Spleen (tissue), 13 donors: Measurements from ENCODE around the gene FAM72D. TPM values are rescaled to one million over a fixed set of nuclear protein-coding genes. Genes with fewer than 3 reads are reported as not detected.
"Not testable (repeated sequence)": the region's sequence is repeated elsewhere in the genome, so short reads cannot be mapped to it uniquely, and the experiment has no call there.

Experiments
- DNase-seq: peaks from one replicate; pipeline ENCODE4 v3.0.0-alpha.2; 2020
- H3K27ac ChIP-seq, 8 donors: fragments of 200-600 bp; sonication (generic) in 7 of 8; 1 replicate in 4 of 8; 2 replicates in 4 of 8; pipeline versions ENCODE4 v1.5.0 to v1.8.0; 2016 to 2021; ENCODE audit warnings: inconsistent platforms in 4 of 8, mild to moderate bottlenecking in 4 of 8, moderate library complexity in 1 of 8
- H3K27me3 ChIP-seq, 7 donors: fragments of 200-600 bp; sonication (generic) in 6 of 7; replicated peaks in 1 of 7; 1 replicate in 4 of 7; 2 replicates in 3 of 7; pipeline versions ENCODE4 v1.5.0 to v1.8.0; 2016 to 2021; ENCODE audit warnings: inconsistent platforms in 3 of 7, mild to moderate bottlenecking in 1 of 7
- H3K36me3 ChIP-seq, 6 donors: fragments of 200-600 bp; sonication (generic) in 5 of 6; 1 replicate in 4 of 6; 2 replicates in 2 of 6; pipeline versions ENCODE4 v1.5.0 to v1.8.0; 2016 to 2021; ENCODE audit warnings: inconsistent platforms in 2 of 6
- H3K4me1 ChIP-seq, 6 donors: fragments of 200-600 bp; sonication (generic) in 5 of 6; 1 replicate in 3 of 6; 2 replicates in 3 of 6; pipeline versions ENCODE4 v1.5.0 to v1.8.0; 2016 to 2021; ENCODE audit warnings: inconsistent platforms in 3 of 6
- H3K4me3 ChIP-seq, 8 donors: fragments of 200-600 bp; sonication (generic) in 7 of 8; 1 replicate in 4 of 8; 2 replicates in 4 of 8; pipeline versions ENCODE4 v1.5.0 to v1.8.0; 2016 to 2021; ENCODE audit warnings: inconsistent platforms in 4 of 8, mild to moderate bottlenecking in 4 of 8, moderate library complexity in 2 of 8
- H3K9me3 ChIP-seq, 8 donors: fragments of 200-600 bp; sonication (generic) in 7 of 8; 1 replicate in 4 of 8; 2 replicates in 4 of 8; pipeline versions ENCODE4 v1.5.0 to v1.8.0; 2016 to 2021; ENCODE audit warnings: inconsistent platforms in 4 of 8
- WGBS, 5 donors: extraction: QIAGEN DNeasy Blood & Tissue Kit in 3 of 5; methylation state at CpG; one replicate each; pipeline versions ENCODE4 v1.1.5 to v1.1.7; 2013 to 2018; 5-methylcytosine and 5-hydroxymethylcytosine counted together
- intact Hi-C: fragments of 100-400 bp; cut with DNase I; formaldehyde crosslinking; loops from one replicate; pipeline ENCODE4 v1.15.0; 2023; ENCODE audit warnings: low total_unique reads
- long read RNA-seq, 2 donors: transcript quantifications; one replicate each; lab custom pipeline, GENCODE V29; 2026
- polyA plus RNA-seq, 3 donors: library from polyadenylated mRNA; stranded (reverse); fragments of 200-250 nt; gene quantifications; one replicate each; pipeline ENCODE4 v1.2.1, GENCODE V29; 2013
- total RNA-seq, 7 donors: library from RNA; depleted of rRNA in 3 of 7; stranded (reverse); fragments of >200 nt in 3 of 7; fragmentation: NEBNext Ultra II Directional in 4 of 7; extraction: Animal tissue kit (Norgen Biotek cat#: 25700) in 4 of 7; gene quantifications; one replicate each; pipeline versions ENCODE4 v1.1.0 to v1.2.1, GENCODE V29; 2016 to 2021
- donor health status: healthy with polysubstance abuse.
- donor health status: DM: no; HTN: no; CAD: no; lungs with moderate emphysema.
- donor health status: DM: no; HTN: no; CAD: no.
- donor health status: Bipolar disorder and iron deficiency.
- donor health status: healthy.
- donor health status: DM: no; HTN: no; CAD: no.
- donor health status: DM: yes; HTN: yes; CAD: no.

The FAM72D gene
- total RNA-seq (1 to 10 TPM in 3 of 7 donors, under 1 TPM in 3, not detected in 1; 0.49 to 1.9 (median 1.2) TPM), polyA plus RNA-seq (1 to 10 TPM in 2 of 3 donors, under 1 TPM in 1; 0.74 to 2.5 (median 1.8) TPM)
- long read RNA-seq, donor 1, result 0 reads
- long read RNA-seq, donor 2, partial matches to known transcripts, result 0 of 2 reads
- long read RNA-seq, donor 2, other reads (novel, unspliced or antisense), result 0 of 2 reads

DNA sequence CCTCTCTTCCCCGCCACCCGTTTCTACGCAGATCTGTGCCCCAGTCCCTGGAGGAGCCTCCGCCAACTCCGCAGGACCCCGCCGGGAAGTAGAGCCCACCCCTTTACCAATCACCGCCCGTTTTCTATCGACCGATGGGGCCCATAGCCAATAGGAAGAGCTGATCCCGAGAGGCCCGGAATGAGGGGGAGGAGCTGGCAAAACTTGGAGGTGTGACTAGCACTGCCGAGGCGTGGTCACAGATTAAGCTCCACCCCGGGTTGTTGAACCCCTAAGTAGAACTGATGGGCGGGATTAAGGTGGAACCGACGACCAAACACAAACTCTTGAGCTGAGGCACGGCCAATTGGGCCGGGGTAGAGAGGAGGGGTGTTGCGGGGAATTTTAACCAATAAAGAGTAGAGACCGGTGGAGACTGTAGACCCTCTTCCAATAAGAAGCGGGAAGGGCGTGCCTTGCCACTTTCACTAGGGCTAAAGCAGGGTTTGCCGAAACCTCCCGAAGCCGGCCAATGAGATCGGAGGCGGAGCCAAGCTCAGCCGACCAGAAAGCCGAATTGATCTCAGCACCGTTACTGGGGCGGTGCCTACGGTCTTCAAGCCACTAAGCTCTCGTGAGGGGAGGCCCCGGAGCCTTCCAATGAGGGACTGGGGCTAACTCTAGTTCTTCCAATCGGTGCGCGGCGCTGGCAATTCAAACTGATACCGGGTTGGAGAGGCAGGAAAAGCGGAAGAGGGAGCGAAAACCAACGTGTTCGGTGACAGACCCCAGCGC, at the start of gene FAM72D, which contains the start of gene SRGAP2B:
Gene FAM72D, plus strand, starts transcription at position 691 of the 774 bp plus-strand sequence. CDS start 874 bp downstream, outside the sequence.
Gene SRGAP2B, minus strand, starts transcription at position 45 of the 774 bp plus-strand sequence. CDS start 2,427 bp downstream, outside the sequence.
- DNase-seq, H3K27me3 ChIP-seq, intact Hi-C loops, H3K36me3 ChIP-seq, H3K9me3 ChIP-seq, H3K4me1 ChIP-seq: not testable (repeated sequence)
- peak within 1 kb of the TSS in 5 of 8 donors; percentile 64 to 81 (median 77) for H3K27ac ChIP-seq
- no CpG with 5 or more reads among the region's 47 CpGs for WGBS, 5 donors
- H3K4me3 ChIP-seq, result peak within 1 kb of the TSS in 7 of 8 donors; percentile 33 to 66 (median 47)

DNA sequence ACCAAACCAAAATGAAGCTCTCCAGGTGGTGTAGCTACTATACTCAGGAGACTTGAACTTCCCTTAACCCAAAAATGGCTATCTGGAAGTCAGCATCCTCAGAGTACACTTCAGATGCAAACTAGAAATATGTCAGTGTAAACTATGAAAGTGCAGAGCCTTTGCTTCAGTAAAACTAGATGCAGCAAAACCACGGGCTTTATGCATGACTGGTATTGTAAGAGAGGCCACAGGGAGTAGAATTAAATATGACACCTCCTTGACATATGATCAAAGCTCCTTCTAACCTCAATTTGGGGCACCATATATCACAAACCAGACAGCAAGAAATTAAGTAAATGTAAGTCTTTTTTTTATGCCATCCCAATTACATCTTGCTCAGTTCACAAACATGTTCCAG, 48.2 kb upstream of the FAM72D start:
- DNase-seq, H3K36me3 ChIP-seq, intact Hi-C loops, H3K4me1 ChIP-seq, H3K27me3 ChIP-seq, H3K27ac ChIP-seq, H3K9me3 ChIP-seq, H3K4me3 ChIP-seq: not testable (repeated sequence)
- no CpG with 5 or more reads among the region's 1 CpG for WGBS, 5 donors

DNA sequence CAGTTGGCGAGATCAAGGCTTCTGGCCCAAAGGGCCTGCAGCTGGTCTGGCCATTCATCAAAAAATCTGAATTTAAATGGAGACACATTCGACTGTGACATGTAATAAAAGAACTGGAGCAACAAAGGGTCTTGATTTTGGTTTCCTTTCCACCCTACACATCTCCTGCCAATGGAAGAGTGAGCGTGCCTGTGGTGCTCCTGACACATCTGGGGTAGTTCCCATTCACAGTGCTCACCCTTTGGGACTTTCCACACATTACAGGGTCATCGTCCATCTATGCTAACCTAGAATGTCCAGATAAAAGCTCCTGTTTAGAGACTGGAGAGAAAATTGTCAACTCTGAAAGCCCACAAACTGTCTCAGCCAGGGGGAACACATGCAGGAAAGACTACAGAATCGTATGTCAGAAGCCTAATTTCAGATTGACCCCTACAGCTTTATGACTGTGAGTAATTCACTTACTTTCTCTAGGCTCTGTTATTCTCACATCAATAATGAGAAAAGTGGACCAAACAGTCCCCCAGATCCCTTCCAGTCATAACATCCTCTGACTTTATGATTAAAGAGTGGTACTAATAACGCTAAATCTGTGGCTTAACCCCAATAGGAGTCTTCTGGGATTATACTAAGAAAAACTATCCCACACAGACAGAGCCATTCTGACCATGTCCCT, 47.5 kb upstream of the FAM72D start:
- H3K9me3 ChIP-seq, H3K4me3 ChIP-seq, H3K4me1 ChIP-seq, intact Hi-C loops, DNase-seq, H3K27ac ChIP-seq, H3K27me3 ChIP-seq, H3K36me3 ChIP-seq: not testable (repeated sequence)
- WGBS, 5 donors, result no CpG with 5 or more reads among the region's 6 CpGs

DNA sequence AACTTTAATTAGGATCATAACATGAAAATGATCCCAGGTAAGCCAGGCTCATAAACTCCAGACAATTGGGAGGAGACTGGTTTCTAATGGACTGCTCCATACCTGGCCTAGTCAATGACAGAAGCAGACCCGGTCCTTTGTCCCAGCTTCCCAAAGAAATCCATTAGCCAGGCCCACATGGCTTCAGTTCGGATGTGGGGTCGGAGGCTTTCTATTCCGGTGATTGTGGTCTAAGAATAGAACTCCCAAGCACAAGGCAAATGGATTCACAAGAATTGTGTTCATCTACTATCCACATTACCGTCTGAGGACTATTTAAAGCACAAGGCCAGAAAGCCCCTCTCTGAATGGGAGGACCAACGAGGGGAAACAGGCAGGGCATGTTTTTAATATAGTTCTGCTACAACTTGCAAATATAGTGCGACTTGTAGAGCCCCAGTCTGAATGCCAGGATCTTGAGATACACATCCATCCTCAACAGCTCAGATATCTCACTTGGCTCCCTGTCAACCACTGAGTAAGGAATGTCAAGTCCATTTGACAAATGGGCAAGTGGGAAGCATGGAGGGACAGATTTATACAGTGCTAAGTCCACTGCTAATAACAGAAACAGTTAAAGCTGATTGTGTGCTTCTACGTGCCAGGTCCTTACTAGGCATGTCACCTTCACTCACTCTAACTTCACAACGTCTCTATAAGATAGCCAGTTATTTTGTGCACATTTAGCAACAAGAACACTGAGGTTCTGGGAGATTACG, 43.6 kb upstream of the FAM72D start:
- H3K4me3 ChIP-seq, H3K27ac ChIP-seq, H3K4me1 ChIP-seq, intact Hi-C loops, H3K27me3 ChIP-seq, H3K9me3 ChIP-seq, H3K36me3 ChIP-seq, DNase-seq: not testable (repeated sequence)
- WGBS, 5 donors, result no CpG with 5 or more reads among the region's 10 CpGs

DNA sequence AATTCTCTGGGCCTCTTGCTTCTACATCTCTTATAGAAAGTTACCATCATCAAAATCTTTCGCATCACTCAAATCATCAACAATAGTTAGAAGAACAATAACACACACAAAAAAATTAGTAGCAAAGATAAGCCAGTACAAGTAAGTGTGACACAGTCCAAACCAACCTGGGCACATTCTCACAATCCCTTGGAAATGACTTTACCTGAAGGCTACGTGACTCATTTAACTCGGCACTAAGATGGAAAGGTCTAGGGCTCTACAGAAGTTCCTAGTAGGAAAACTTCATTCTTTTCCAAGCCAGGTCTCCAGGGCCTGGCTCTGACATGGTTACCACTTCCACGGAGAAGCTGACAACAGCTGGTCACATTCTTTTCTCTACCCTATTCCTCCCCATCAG, 42.3 kb upstream of the FAM72D start:
- H3K4me3 ChIP-seq, H3K27me3 ChIP-seq, H3K27ac ChIP-seq, H3K9me3 ChIP-seq, H3K4me1 ChIP-seq, H3K36me3 ChIP-seq, DNase-seq, intact Hi-C loops: not testable (repeated sequence)
- WGBS, 5 donors, result no CpG with 5 or more reads among the region's 4 CpGs

DNA sequence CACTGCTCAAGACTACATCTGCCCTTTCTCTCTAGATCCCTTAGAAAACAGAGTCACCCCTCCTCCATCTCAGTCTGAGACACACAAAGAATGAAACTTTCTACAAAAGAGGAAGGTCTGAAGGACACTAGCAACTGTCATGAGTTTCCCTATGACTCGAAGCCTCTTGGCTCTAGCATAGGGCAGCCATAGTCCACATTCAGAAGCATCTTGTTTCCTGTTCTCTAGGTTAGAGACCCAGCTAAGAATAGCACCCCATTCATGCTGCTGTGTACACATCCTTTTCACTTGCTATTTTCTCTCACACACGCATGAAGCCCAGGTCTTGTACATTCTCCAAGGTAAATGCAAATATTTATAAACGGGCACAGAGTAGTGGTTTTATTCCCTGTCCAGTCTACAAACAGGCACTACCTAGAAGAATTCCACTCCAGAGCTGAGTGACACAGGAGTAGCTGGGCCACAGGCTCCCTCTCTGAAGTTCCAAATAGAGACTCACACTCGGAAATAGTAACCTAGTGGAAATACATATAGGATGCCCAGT, 40.5 kb upstream of the FAM72D start:
- not testable (repeated sequence) for DNase-seq, H3K27ac ChIP-seq
- WGBS, 5 donors, result no CpG with 5 or more reads among the region's 4 CpGs

DNA sequence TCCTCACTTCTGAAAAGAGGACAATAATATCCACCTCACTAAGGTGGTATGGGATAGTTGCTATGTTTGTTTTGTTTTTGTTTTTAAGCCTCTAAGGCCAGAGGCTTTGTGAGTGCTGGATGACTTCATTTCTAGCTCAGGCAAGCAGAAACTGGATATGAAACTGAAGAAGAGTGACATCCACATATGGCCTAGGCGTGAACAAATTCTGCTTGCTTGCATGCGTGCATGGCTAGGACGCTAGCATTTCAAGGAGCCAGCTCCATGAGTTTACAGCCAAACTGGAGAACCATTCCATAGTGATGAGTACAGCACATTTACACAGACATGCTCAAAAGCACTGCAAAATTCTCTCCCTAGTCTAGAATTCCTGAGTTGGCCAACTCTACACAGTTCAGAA, 37.6 kb upstream of the FAM72D start:
- intact Hi-C loops, H3K4me1 ChIP-seq, H3K4me3 ChIP-seq, DNase-seq, H3K27me3 ChIP-seq, H3K9me3 ChIP-seq, H3K36me3 ChIP-seq, H3K27ac ChIP-seq: not testable (repeated sequence)
- WGBS, 5 donors, result no CpG with 5 or more reads among the region's 3 CpGs

More for the DNA sequence above, 40.5 kb upstream of the FAM72D start:
- H3K9me3 ChIP-seq, H3K4me1 ChIP-seq, H3K27me3 ChIP-seq, H3K36me3 ChIP-seq, intact Hi-C loops, H3K4me3 ChIP-seq: not testable (repeated sequence)

DNA sequence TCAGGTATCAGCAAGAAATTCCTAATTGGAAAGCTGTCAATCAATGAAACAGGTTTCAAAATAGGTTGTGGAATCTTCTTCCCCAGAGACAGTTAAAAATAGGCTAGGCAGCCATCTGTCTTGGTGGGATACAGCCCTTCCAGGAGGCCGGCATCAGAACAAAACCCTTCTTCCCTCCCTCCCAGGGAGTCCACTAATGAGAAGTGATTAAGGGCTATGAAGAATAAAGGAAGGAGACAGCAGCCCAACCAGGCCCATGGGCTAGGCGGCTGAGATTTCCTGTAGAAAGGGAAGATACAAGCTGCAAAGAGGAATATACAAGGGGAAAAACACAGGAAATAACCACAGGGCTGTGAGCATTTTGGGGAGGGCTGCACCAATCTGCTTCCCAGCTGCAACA, 32.5 kb upstream of the FAM72D start:
- H3K27ac ChIP-seq, H3K36me3 ChIP-seq, H3K27me3 ChIP-seq, H3K9me3 ChIP-seq, H3K4me3 ChIP-seq, intact Hi-C loops, DNase-seq, H3K4me1 ChIP-seq: not testable (repeated sequence)
- WGBS, 5 donors, result 56 to 89% (median 75%) methylated on average over 1 of the region's 2 CpGs; no CpG with 5 or more reads in 1 of the 5 donors

DNA sequence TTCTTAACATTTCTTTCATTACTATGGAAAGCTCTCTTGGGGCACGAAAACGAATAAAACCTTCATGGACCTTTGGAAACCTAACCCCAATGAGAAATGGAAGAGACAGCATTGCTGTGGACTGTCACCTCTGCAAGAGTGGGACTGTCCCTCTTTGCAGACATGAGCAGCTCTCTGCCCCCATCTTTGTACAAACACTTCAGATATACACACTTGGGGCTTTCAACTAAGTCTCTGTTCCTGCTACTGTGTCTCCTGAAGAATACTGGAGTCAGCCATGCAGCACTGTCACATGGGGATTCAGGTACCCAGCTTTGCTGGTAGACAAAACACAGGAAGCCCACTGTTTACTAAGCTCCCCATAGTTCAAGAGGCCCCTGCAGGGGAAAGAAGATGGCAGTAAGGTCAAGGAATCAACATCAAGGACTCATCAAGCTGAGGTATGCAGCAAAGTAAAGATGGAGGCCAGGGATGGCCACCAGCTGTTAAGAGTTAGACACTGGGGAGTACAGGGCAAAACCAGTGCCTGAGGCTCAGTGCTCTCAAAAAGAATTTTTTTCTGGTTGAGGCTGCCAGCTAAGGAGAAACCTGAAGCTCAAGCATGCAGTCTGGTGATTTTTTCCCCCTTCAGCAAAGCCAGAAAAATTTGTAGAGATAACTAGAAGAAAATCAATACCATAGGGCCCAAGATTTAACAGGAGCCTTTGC, 31.7 kb upstream of the FAM72D start:
- H3K4me3 ChIP-seq, H3K27me3 ChIP-seq, intact Hi-C loops, H3K27ac ChIP-seq, H3K36me3 ChIP-seq, H3K9me3 ChIP-seq, DNase-seq, H3K4me1 ChIP-seq: not testable (repeated sequence)
- no CpG with 5 or more reads among the region's 2 CpGs for WGBS, 5 donors
